ENCODE data around the gene CAPN13.

DNA sequence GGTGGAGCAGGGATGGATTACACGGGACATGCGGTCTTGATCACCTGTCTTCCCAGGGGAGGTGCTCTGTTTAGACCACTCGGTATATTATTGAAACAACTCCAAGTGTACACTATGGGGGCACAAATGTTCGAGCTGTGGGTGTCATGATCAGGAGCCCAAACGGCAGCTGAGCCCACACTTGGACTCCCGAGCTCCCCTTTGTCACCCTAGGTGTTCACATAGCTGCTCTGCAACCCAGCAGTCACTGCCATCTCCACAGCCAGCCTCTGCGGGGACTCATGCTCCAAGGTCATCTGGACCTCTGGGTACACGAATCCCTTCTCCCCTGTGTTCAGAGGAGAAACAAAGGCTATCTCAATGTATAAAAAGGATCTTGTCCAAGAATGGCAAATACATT, 46.0 kb downstream of the CAPN13 start:
- no peak for TF ChIP-seq POLR2AphosphoS5 (IDR thresholded peaks at IDR 0.05)
- TF ChIP-seq, protein P1, sequence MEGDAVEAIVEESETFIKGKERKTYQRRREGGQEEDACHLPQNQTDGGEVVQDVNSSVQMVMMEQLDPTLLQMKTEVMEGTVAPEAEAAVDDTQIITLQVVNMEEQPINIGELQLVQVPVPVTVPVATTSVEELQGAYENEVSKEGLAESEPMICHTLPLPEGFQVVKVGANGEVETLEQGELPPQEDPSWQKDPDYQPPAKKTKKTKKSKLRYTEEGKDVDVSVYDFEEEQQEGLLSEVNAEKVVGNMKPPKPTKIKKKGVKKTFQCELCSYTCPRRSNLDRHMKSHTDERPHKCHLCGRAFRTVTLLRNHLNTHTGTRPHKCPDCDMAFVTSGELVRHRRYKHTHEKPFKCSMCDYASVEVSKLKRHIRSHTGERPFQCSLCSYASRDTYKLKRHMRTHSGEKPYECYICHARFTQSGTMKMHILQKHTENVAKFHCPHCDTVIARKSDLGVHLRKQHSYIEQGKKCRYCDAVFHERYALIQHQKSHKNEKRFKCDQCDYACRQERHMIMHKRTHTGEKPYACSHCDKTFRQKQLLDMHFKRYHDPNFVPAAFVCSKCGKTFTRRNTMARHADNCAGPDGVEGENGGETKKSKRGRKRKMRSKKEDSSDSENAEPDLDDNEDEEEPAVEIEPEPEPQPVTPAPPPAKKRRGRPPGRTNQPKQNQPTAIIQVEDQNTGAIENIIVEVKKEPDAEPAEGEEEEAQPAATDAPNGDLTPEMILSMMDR (IDR thresholded peaks at IDR 0.05): no peak
- TF ChIP-seq POLR2A (IDR thresholded peaks at IDR 0.05): no peak
- no peak for TF ChIP-seq EP300 (IDR thresholded peaks at IDR 0.05)

All from stomach (tissue), 4 donors.